AG09319 (cell line): ENCODE results near the gene ANO1.

Source experiments
- DNase-seq: peaks from one replicate; pipeline ENCODE4 v3.0.0-alpha.2; 2010; ENCODE audit warnings: low read depth; ENCODE audit errors: extremely low read depth
- TF ChIP-seq, protein P1 (sequence below): IDR thresholded peaks from 2 replicates; pipeline ENCODE4 v1.5.1; 2011; ENCODE audit warnings: low read depth, mild to moderate bottlenecking, inconsistent platforms, low read length, moderate library complexity

ANO1 gene

DNA sequence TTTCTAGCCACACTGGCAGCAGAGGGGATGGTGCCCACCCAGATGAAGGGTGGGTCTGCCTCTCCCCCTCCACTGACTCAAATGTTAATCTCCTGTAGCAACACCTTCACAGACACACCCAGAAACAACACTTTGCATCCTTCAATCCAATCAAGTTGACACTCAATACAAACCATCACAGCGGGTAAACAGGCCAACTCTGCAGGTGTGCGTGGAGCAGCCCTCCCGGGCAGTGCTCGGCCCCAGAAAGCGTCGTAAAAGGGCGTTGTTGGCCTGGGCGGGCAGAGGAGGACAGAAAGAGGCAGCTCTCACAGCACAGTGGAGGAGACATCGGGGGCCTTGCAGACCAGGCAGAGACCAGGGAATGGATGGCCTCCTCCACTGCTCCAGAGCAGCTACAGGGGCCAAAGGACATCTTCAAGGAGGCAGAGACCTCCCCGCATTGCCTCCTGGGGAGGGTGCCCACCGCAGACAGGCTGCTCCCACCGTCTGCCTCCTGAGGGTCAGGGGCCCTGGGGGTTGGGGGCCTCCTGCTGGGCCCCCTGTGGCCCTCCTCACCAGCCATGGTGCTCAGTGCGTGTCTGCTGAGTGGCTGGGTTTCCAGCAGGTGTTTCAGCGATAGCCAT is 68.9 kb downstream of the ANO1 start:
- TF ChIP-seq, protein P1, sequence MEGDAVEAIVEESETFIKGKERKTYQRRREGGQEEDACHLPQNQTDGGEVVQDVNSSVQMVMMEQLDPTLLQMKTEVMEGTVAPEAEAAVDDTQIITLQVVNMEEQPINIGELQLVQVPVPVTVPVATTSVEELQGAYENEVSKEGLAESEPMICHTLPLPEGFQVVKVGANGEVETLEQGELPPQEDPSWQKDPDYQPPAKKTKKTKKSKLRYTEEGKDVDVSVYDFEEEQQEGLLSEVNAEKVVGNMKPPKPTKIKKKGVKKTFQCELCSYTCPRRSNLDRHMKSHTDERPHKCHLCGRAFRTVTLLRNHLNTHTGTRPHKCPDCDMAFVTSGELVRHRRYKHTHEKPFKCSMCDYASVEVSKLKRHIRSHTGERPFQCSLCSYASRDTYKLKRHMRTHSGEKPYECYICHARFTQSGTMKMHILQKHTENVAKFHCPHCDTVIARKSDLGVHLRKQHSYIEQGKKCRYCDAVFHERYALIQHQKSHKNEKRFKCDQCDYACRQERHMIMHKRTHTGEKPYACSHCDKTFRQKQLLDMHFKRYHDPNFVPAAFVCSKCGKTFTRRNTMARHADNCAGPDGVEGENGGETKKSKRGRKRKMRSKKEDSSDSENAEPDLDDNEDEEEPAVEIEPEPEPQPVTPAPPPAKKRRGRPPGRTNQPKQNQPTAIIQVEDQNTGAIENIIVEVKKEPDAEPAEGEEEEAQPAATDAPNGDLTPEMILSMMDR = no peak
- no peak for DNase-seq

DNA sequence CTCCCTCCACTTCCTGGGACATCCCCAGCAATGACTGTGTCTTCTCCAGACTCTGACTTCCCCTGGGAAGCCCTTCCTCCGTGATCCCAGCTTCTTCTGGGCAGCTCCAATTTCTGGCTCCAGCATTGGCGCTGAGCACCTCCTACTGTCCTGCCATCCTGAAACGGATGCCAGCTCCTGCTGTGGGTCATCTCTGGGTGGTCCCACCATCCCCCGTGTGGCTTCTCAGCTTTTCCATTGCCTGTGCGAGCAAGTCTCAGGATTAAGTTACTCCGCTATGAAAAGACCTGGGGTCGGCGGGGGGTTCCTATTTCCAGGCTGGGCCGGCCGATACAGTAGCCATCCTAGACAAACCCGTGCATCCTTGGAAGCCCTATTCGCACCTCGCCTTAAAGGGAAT is 69.6 kb downstream of the ANO1 start:
- TF ChIP-seq, protein P1 = no peak
- no peak for DNase-seq

DNA sequence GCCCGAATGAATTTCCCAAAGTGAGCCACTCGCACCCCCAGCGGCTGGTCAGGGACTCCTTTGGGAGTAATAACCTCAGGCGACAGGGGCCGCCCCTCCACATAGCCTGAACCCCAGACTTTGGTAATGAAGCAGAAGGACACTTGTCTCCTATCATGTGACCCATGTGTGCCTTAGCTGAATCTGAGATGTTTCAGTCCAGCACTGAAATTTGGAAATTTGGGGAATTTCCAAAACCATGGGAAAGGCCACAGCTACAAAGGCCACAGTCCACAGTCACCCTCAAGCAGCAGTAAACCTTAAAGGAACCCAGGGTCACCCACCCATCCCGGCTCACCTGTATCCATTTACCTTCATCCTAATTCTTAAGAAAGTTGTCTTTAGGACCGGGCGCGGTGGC is 73.6 kb downstream of the ANO1 start:
- TF ChIP-seq, protein P1 = no peak
- no peak for DNase-seq

DNA sequence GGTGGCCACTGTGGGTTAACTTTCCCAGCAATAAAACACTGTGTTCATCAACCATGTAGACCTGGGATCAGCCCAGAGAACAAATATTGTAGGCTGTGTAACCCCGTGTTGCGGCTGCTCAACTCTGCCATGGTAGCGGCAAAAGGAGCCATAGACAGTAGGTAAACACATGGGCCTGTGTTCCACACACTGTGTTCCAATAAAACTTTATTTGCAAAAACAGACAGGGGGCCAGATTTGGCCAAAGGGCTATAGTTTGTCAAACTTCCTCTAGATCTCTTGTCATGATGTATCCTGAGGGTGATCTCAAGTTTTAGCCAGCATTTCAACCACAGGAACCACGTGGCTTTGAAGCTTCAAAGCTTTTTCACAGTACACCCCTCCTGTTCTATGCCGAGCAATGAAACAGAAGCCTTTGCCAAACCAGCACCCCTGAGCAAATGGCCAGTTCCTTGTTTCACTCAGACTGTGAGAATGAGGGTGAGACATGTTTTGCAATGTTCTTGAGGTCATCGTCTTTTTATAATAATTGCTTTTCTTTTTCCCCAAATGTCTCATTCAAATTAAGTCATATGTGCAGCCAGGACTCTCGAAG is 75.1 kb downstream of the ANO1 start:
- DNase-seq = no peak
- TF ChIP-seq, protein P1 = no peak

DNA sequence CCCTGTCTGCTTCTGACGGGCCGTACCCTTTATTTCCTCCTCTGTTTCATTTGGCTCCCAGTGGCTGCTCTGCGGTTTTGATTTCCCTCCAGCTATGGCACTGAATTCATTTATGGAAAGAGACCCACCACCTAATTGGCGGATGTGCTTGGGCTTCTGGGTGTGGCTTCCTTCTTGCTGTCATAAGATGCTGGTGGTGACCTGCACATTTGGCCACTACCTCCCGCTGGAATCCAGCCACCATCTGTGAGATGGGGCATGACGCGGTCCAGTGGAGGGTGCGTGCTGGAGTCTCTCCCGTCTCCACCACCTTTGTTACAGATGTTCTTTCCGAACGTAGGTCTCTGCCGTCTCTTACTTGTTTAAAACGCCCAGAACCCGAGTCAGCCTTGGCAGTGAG is 77.3 kb downstream of the ANO1 start:
- TF ChIP-seq, protein P1 = no peak
- no peak for DNase-seq

DNA sequence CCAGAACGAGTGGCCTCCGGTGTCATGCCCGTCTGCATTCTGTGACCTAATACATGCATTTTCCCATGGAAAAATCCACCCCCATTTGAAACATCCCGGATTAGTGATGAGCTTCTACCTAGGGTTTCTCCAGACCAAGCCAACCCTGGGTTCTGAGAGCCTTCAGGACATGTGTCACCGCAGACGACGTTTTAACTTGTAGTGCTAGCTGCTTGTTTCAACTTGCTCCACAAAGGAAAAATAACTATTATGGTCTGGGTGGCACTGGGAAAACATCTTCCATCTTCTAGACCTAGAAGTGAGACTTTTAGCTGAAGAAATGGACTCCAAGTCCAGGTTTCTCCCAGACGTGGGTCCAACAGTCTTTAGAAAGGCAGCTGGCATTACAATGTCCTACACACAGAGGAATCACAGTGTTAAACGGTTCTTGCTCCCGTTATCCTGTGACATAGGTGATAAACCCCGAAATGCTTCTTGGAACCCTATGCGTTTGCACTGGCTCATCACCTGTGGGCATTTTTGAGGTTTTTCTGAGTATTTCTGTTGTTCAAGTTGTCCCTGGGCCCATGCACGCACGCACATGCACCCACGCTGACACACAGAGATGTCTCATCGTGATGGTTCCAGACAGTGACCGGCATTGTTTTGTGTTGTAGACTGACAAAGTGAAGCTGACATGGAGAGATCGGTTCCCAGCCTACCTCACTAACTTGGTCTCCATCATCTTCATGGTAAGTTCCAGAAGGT is 78.3 kb downstream of the ANO1 start:
- TF ChIP-seq, protein P1 = no peak

DNA sequence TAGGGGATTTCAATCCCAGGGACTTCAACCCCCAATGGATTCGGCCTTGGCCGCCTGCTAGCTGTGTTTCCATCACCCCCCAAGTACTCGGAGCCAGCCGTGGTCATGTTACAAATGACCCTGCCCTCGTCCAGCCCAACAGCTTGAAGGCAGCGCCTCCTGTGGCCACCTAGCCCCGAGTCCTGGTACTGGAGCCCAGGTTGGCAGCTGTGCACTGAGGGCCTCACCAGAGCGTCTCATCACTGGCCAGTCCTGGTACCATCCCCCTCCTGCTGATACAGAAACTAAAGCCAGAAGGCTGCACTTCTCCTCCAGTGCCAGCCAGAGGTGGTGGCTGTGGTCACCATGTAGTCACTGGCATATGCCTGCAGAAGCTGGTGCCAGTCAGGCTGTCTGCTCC is 80.1 kb downstream of the ANO1 start:
- TF ChIP-seq, protein P1 = peak; percentile 12
- no peak for DNase-seq

More for the DNA sequence above, 78.3 kb downstream of the ANO1 start:
- DNase-seq = no peak
